Measurements from ENCODE around the gene CLIC5. TPM values are rescaled to one million over a fixed set of nuclear protein-coding genes. Genes with fewer than 3 reads are reported as not detected.

Gene CLIC5
- polyA plus RNA-seq, 3 donors: not detected

- Histone ChIP-seq H3K4me3 (replicated peaks in 1 of 3; ENCODE audit: low read depth in 2 of 3, low read length in 3 of 3) (no peak overlapping the region), H4K20me1 (ENCODE audit: insufficient read depth, low read length) (no peaks in the 10 kb centered on the region), H3K4me1 (ENCODE audit: control insufficient read depth in 1 of 2, insufficient read depth in 2 of 2, low read length in 2 of 2) (no peaks in the 10 kb centered on the region), H2AFZ (ENCODE audit: insufficient read depth, low read depth, low read length, poor library complexity, severe bottlenecking) (no peak overlapping the region), H3K27me3 (ENCODE audit: control insufficient read depth in 2 of 2, insufficient read depth in 2 of 2, low read length in 2 of 2) (no peaks in the 10 kb centered on the region), H3K27ac (ENCODE audit: low read depth in 1 of 2, low read length in 2 of 2) (no peak overlapping the region), H3K36me3 (replicated peaks in 1 of 2; ENCODE audit: control insufficient read depth in 1 of 2, insufficient read depth in 2 of 2, low read length in 2 of 2) (no peaks in the 10 kb centered on the region), H3K9ac (ENCODE audit: insufficient read depth, low read length, poor library complexity, severe bottlenecking) (no peak overlapping the region), H3K79me2 (ENCODE audit: insufficient read depth, low read length) (no peaks in the 10 kb centered on the region), H3K9me3 (replicated peaks in 1 of 2; ENCODE audit: control insufficient read depth in 1 of 2, insufficient read depth in 1 of 2, low read length in 2 of 2) (no peaks in the 10 kb centered on the region), H3K4me2 (replicated peaks; ENCODE audit: extremely low read depth, low read length, poor library complexity, severe bottlenecking) (no peak overlapping the region)
- no peak for TF ChIP-seq CTCF (IDR thresholded peaks at IDR 0.05)
- H3K9me3 Mint-ChIP-seq: peaks cover 0 to 2% (median 0%) of the 10 kb centered on the region in 7 donors
- 100% methylated on average over 1 of the region's 3 CpGs for WGBS (ENCODE audit: insufficient coverage)
- no peak for DNase-seq
- no peak overlapping the region for H3K27ac Mint-ChIP-seq
- no peaks in the 10 kb centered on the region for H3K36me3 Mint-ChIP-seq
- intact Hi-C loops (cut with micrococcal nuclease): no loop called here
- H3K27me3 Mint-ChIP-seq (ENCODE audit: low read depth in 3 of 3): peaks cover 0 to 7% (median 2%) of the 10 kb centered on the region in 3 donors
- peaks cover 3% of the 10 kb centered on the region for H3K4me1 Mint-ChIP-seq
- H3K4me3 Mint-ChIP-seq: no peak overlapping the region
Measured at GRCh38 chr6:45881705-45882467, 133.8 kb downstream of the CLIC5 start.

- Histone ChIP-seq H3K4me2 (replicated peaks; ENCODE audit: extremely low read depth, low read length, poor library complexity, severe bottlenecking) (no peak overlapping the region), H2AFZ (ENCODE audit: insufficient read depth, low read depth, low read length, poor library complexity, severe bottlenecking) (no peak overlapping the region), H3K9me3 (replicated peaks in 1 of 2; ENCODE audit: control insufficient read depth in 1 of 2, insufficient read depth in 1 of 2, low read length in 2 of 2) (no peaks in the 10 kb centered on the region), H3K4me3 (replicated peaks in 1 of 3; ENCODE audit: low read depth in 2 of 3, low read length in 3 of 3) (no peak overlapping the region), H3K9ac (ENCODE audit: insufficient read depth, low read length, poor library complexity, severe bottlenecking) (no peak overlapping the region), H4K20me1 (ENCODE audit: insufficient read depth, low read length) (no peaks in the 10 kb centered on the region), H3K27me3 (ENCODE audit: control insufficient read depth in 2 of 2, insufficient read depth in 2 of 2, low read length in 2 of 2) (no peaks in the 10 kb centered on the region), H3K4me1 (ENCODE audit: control insufficient read depth in 1 of 2, insufficient read depth in 2 of 2, low read length in 2 of 2) (no peaks in the 10 kb centered on the region), H3K27ac (ENCODE audit: low read depth in 1 of 2, low read length in 2 of 2) (no peak overlapping the region), H3K36me3 (replicated peaks in 1 of 2; ENCODE audit: control insufficient read depth in 1 of 2, insufficient read depth in 2 of 2, low read length in 2 of 2) (no peaks in the 10 kb centered on the region), H3K79me2 (ENCODE audit: insufficient read depth, low read length) (no peaks in the 10 kb centered on the region)
- DNase-seq: no peak
- intact Hi-C loops (cut with micrococcal nuclease): no loop called here
- Mint-ChIP-seq H3K4me1 (peaks cover 3% of the 10 kb centered on the region), H3K27ac (no peak overlapping the region), H3K36me3 (no peaks in the 10 kb centered on the region), H3K9me3 (peaks cover 0 to 4% (median 0%) of the 10 kb centered on the region in 7 donors), H3K4me3 (no peak overlapping the region), H3K27me3 (ENCODE audit: low read depth in 3 of 3) (peaks cover 0 to 7% (median 2%) of the 10 kb centered on the region in 3 donors)
- 100% methylated on average over 3 of the region's 6 CpGs for WGBS (ENCODE audit: insufficient coverage)
- no peak for TF ChIP-seq CTCF (IDR thresholded peaks at IDR 0.05)
Measured at GRCh38 chr6:45880676-45881075, 135.0 kb downstream of the CLIC5 start.

All from CD14-positive monocyte (primary cell).